ENCODE results near the gene ARHGEF28. TPM values are rescaled to one million over a fixed set of nuclear protein-coding genes. Genes with fewer than 3 reads are reported as not detected.

ARHGEF28 gene
- total RNA-seq, 1 experiment from 2014 or later, result 0.57 TPM

DNA sequence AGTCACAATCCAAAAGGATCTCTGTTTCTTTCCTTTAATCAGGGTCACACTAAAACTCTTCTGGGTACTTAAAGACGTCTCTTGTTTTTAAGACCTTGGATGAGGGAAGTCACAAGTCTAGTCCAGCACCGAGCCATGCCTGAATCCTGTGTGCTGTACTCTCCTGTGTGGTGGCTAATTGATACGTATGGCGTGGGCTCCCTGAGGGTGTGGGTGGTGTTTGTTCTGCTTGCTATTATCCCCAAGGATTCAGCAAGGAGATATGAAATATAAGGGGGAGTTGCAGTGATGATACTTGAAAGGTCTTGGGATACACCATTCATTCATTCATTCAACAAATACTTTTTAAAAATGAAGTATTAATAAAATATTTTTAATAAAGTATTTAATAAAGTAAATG is 128.3 kb downstream of the ARHGEF28 start:
- H3K23ac ChIP-seq (ENCODE audit: insufficient read length, low read depth, low read length), result no peak overlapping the region
- H4K20me1 ChIP-seq (ENCODE audit: control insufficient read depth, insufficient read depth, insufficient read length), result no peaks in the 10 kb centered on the region
- H3K36me3 Mint-ChIP-seq (ENCODE audit: insufficient read depth in 1 of 3, low read depth in 3 of 3), result no peaks in the 10 kb centered on the region
- no peak overlapping the region for H3K4ac ChIP-seq (ENCODE audit: low read depth, low read length)
- H3K9me3 Mint-ChIP-seq, result no peaks in the 10 kb centered on the region
- no peak overlapping the region for H2BK20ac ChIP-seq (ENCODE audit: low read depth, low read length, poor library complexity, severe bottlenecking)
- no peak overlapping the region for H3K18ac ChIP-seq (ENCODE audit: insufficient read length, low read depth, low read length)
- H3K27me3 Mint-ChIP-seq (ENCODE audit: low read depth), result no peaks in the 10 kb centered on the region; the same call in 1 of the 2 replicates
- H3T11ph ChIP-seq (ENCODE audit: low read length), result no peak overlapping the region
- H3K23me2 ChIP-seq (ENCODE audit: insufficient read length, low read depth, low read length, poor library complexity, severe bottlenecking), result no peaks in the 10 kb centered on the region
- H3K14ac ChIP-seq (ENCODE audit: insufficient read depth, low read length), result no peak overlapping the region
- no peak overlapping the region for H3K9ac ChIP-seq (ENCODE audit: extremely low read depth, insufficient read length, low read length)
- H4K8ac ChIP-seq (replicated peaks; ENCODE audit: insufficient read length, low read depth, low read length), result no peak overlapping the region
- H2AK5ac ChIP-seq (ENCODE audit: insufficient read length, low read length), result no peak overlapping the region
- H4K91ac ChIP-seq (ENCODE audit: insufficient read length, low read depth, low read length), result no peak overlapping the region
- H2BK15ac ChIP-seq (ENCODE audit: low read depth, low read length), result no peak overlapping the region
- no peak overlapping the region for H2BK120ac ChIP-seq (ENCODE audit: low read depth, low read length, poor library complexity, severe bottlenecking)
- no CpG with 5 or more reads among the region's 4 CpGs for WGBS (ENCODE audit: extremely low coverage, insufficient read length, low lambda C conversion rate)
- no peak overlapping the region for H4K5ac ChIP-seq (ENCODE audit: insufficient read length, low read depth, low read length)
- H3K27me3 ChIP-seq (ENCODE audit: insufficient read depth, low read length), result no peaks in the 10 kb centered on the region
- no peak overlapping the region for H3K27ac ChIP-seq (ENCODE audit: insufficient read length, low read depth, low read length)
- H2AFZ ChIP-seq (ENCODE audit: low read length), result no peak overlapping the region
- no peaks in the 10 kb centered on the region for H3K79me2 ChIP-seq (ENCODE audit: insufficient read depth, low read length)
- no peak overlapping the region for H2BK5ac ChIP-seq (ENCODE audit: insufficient read length, low read length)
- no peak overlapping the region for H2BK12ac ChIP-seq (ENCODE audit: insufficient read length, low read depth, low read length)
- DNase-seq, result no peak
- no peak for TF ChIP-seq CTCF (conservative IDR thresholded peaks at IDR 0.05)
- no peak overlapping the region for H3K4me3 Mint-ChIP-seq
- no peak overlapping the region for H3K4me2 ChIP-seq (ENCODE audit: insufficient read depth, insufficient read length, low read length)
- no peak overlapping the region for H3K56ac ChIP-seq (ENCODE audit: insufficient read length, low read depth, low read length)
- H3K4me1 Mint-ChIP-seq, result no peaks in the 10 kb centered on the region
- H3K9me3 ChIP-seq (ENCODE audit: control insufficient read depth, low read depth, low read length), result no peaks in the 10 kb centered on the region
- H3K4me1 ChIP-seq (ENCODE audit: insufficient read depth, low read length), result no peaks in the 10 kb centered on the region
- H3K79me1 ChIP-seq (ENCODE audit: insufficient read depth, low read depth, low read length, poor library complexity, severe bottlenecking), result no peaks in the 10 kb centered on the region
- H3K27ac Mint-ChIP-seq, result no peak overlapping the region; a peak in 1 of 7 replicates
